HCT116 (cell line): Measurements from ENCODE around the gene DNM2. TPM values are rescaled to one million over a fixed set of nuclear protein-coding genes. Genes with fewer than 3 reads are reported as not detected.

Experiments
- ATAC-seq: fragments of 200-7000 bp; cut with Tn5 transposase; 2 replicates; pipeline ENCODE4 v1.9.1; 2020; ENCODE audit warnings: mild to moderate bottlenecking, moderate library complexity
- BruUV-seq: library from RNA; stranded (reverse); fragments of 400-500 nt; replicated peaks from 2 replicates; lab custom pipeline; 2021; lab: Mats Ljungman, UMichigan
- CTCF ChIA-PET: fragments of 300-600 bp; sonication (Branson Sonifier 250); formaldehyde crosslinking; loops from one replicate; lab custom pipeline; 2021; ENCODE audit warnings: antibody characterized with exemption; lab: Charles Lee
- POLR2A ChIA-PET: fragments of 300-600, 350-600 bp; sonication (Branson Sonifier 250); formaldehyde crosslinking; loops from one replicate; lab custom pipeline; 2021; ENCODE audit warnings: antibody characterized with exemption; lab: Charles Lee
- RAD21 ChIA-PET, 2 experiments: fragments of 300-600 bp; sonication (Branson Sonifier 250); formaldehyde crosslinking; loops; one replicate each; lab custom pipeline; 2023; ENCODE audit warnings: low total read pairs in 2 of 2; ENCODE audit not compliant: uncharacterized antibody in 2 of 2, unreplicated experiment in 2 of 2, low non-redundant PET in 1 of 2; lab: Charles Lee
- DNase-seq: peaks from one replicate; pipeline ENCODE4 v3.0.0-alpha.2; 2010; ENCODE audit warnings: low read depth, low spot score
- H2AFZ ChIP-seq: fragments of 200-600 bp; shearing (Covaris generic), sonication (generic); 2 replicates; pipeline ENCODE4 v1.6.1; 2017; ENCODE audit warnings: low read depth, mixed run types, mixed read lengths, antibody characterized with exemption, low read length; ENCODE audit not compliant: poor library complexity, severe bottlenecking
- H3K27ac ChIP-seq: 2 replicates; pipeline ENCODE4 v1.5.1; 2012; ENCODE audit warnings: low read depth, low read length
- H3K27me3 ChIP-seq: fragments of 200-600 bp; sonication (generic); 2 replicates; pipeline ENCODE4 v1.6.1; 2016; ENCODE audit warnings: mixed run types, low read length, mixed read lengths; ENCODE audit not compliant: insufficient read depth
- H3K36me3 ChIP-seq, 2 experiments: fragments of 200-500 bp in 1 of 2; fragments of 200-600 bp in 1 of 2; sonication (Bioruptor generic) in 1 of 2; sonication (generic) in 1 of 2; 2 replicates each; pipeline versions ENCODE4 v1.5.1 to v1.6.1; 2014 to 2016; ENCODE audit warnings: low read length in 2 of 2, inconsistent platforms in 1 of 2, mixed read lengths in 1 of 2, mixed run types in 1 of 2; ENCODE audit not compliant: insufficient read depth in 2 of 2, control insufficient read depth in 1 of 2
- H3K4me1 ChIP-seq, 2 experiments: fragments of 200-600 bp in 1 of 2; sonication (generic) in 1 of 2; 2 replicates each; pipeline versions ENCODE4 v1.5.1 to v1.6.1; 2012 to 2017; ENCODE audit warnings: low read length in 2 of 2, inconsistent platforms in 1 of 2, mild to moderate bottlenecking in 1 of 2, mixed read lengths in 1 of 2, mixed run types in 1 of 2, moderate library complexity in 1 of 2; ENCODE audit not compliant: insufficient read depth in 2 of 2, control insufficient read depth in 1 of 2
- H3K4me2 ChIP-seq: fragments of 200-600 bp; sonication (generic); 2 replicates; pipeline ENCODE4 v1.6.1; 2017; ENCODE audit warnings: mixed run types, low read length, mixed read lengths
- H3K4me3 ChIP-seq, 2 experiments: fragments of 200-600 bp in 1 of 2; sonication (generic) in 1 of 2; replicated peaks in 1 of 2; 2 replicates each; pipeline ENCODE4 v1.5.1; 2011 to 2016; ENCODE audit warnings: low read length in 2 of 2, control low read depth in 1 of 2, low read depth in 1 of 2, mild to moderate bottlenecking in 1 of 2, mixed read lengths in 1 of 2, mixed run types in 1 of 2
- H3K79me2 ChIP-seq: fragments of 200-600 bp; sonication (generic); 2 replicates; pipeline ENCODE4 v1.6.1; 2017; ENCODE audit warnings: mild to moderate bottlenecking, mixed run types, low read length, moderate library complexity, mixed read lengths; ENCODE audit not compliant: insufficient read depth
- H3K9ac ChIP-seq: fragments of 200-600 bp; sonication (generic); 2 replicates; pipeline ENCODE4 v1.6.1; 2016; ENCODE audit warnings: low read length, mixed read lengths
- H3K9me2 ChIP-seq: fragments of 200-600 bp; sonication (generic), shearing (Covaris generic); 2 replicates; pipeline ENCODE4 v1.6.1; 2017; ENCODE audit warnings: mixed run types, mild to moderate bottlenecking, moderate library complexity; ENCODE audit not compliant: insufficient read depth
- H3K9me3 ChIP-seq, 2 experiments: fragments of 200-500 bp in 1 of 2; fragments of 200-600 bp in 1 of 2; sonication (Bioruptor generic) in 1 of 2; sonication (generic) in 1 of 2; 2 replicates each; pipeline ENCODE4 v1.6.1; 2014 to 2017; ENCODE audit warnings: low read length in 2 of 2, mixed read lengths in 2 of 2, inconsistent platforms in 1 of 2, low read depth in 1 of 2, mild to moderate bottlenecking in 1 of 2, mixed run types in 1 of 2, moderate library complexity in 1 of 2; ENCODE audit not compliant: control insufficient read depth in 1 of 2, insufficient read depth in 1 of 2
- H4K20me1 ChIP-seq: fragments of 200-600 bp; sonication (generic), shearing (Covaris generic); 2 replicates; pipeline ENCODE4 v1.6.1; 2017; ENCODE audit warnings: mixed run types, mild to moderate bottlenecking, moderate library complexity; ENCODE audit not compliant: insufficient read depth
- CBX3 ChIP-seq: IDR thresholded peaks from 2 replicates; pipeline ENCODE4 v1.6.1; 2012; ENCODE audit warnings: low read depth
- CEBPB ChIP-seq: IDR thresholded peaks from 2 replicates; pipeline ENCODE4 v1.6.1; 2012; ENCODE audit warnings: low read depth
- EGR1 ChIP-seq: IDR thresholded peaks from 2 replicates; pipeline ENCODE4 v1.6.1; 2012; ENCODE audit warnings: low read depth
- ELF1 ChIP-seq: IDR thresholded peaks from 2 replicates; pipeline ENCODE4 v1.6.1; 2012; ENCODE audit warnings: low read depth, borderline replicate concordance
- EZH2 ChIP-seq: fragments of 200-600 bp; sonication (generic); IDR thresholded peaks from 2 replicates; pipeline ENCODE4 v1.6.1; 2017; ENCODE audit warnings: antibody characterized with exemption, mixed run types
- JUND ChIP-seq: IDR thresholded peaks from 2 replicates; pipeline ENCODE4 v1.6.1; 2012
- POLR2AphosphoS5 ChIP-seq: IDR thresholded peaks from 2 replicates; pipeline ENCODE4 v1.6.1; 2011; ENCODE audit warnings: mild to moderate bottlenecking, low read depth, low read length, moderate library complexity
- RAD21 ChIP-seq: IDR thresholded peaks from 2 replicates; pipeline ENCODE4 v1.6.1; 2012; ENCODE audit warnings: low read depth, mild to moderate bottlenecking
- SP1 ChIP-seq: IDR thresholded peaks from 2 replicates; pipeline ENCODE4 v1.6.1; 2012; ENCODE audit warnings: low read depth
- SRF ChIP-seq: IDR thresholded peaks from 2 replicates; pipeline ENCODE4 v1.6.1; 2012; ENCODE audit warnings: low read depth
- TCF7L2 ChIP-seq: IDR thresholded peaks from 2 replicates; pipeline ENCODE4 v1.7.0; 2011; ENCODE audit warnings: borderline replicate concordance, inconsistent platforms; ENCODE audit not compliant: insufficient read depth, insufficient read length; ENCODE audit errors: extremely low read depth
- ZFX ChIP-seq: fragments of 450-650 bp; IDR thresholded peaks from 2 replicates; pipeline ENCODE4 v1.6.1; 2017
- intact Hi-C: fragments of 100-400 bp; cut with micrococcal nuclease; formaldehyde crosslinking; loops from 2 replicates; pipeline ENCODE4 v1.10.0; 2022
- total RNA-seq: library from RNA; stranded (reverse); gene quantifications from one replicate; pipeline ENCODE4 v1.2.1, GENCODE V29; 2021; ENCODE audit not compliant: unreplicated experiment
- TF ChIP-seq, protein P1 (sequence below): IDR thresholded peaks from 2 replicates; pipeline ENCODE4 v1.6.1; 2012; ENCODE audit warnings: low read depth
- TF ChIP-seq, protein P2 (sequence below): IDR thresholded peaks from 2 replicates; pipeline ENCODE4 v1.6.1; 2012

Gene DNM2
- total RNA-seq, 1 experiment from 2014 or later: 183 TPM

DNA sequence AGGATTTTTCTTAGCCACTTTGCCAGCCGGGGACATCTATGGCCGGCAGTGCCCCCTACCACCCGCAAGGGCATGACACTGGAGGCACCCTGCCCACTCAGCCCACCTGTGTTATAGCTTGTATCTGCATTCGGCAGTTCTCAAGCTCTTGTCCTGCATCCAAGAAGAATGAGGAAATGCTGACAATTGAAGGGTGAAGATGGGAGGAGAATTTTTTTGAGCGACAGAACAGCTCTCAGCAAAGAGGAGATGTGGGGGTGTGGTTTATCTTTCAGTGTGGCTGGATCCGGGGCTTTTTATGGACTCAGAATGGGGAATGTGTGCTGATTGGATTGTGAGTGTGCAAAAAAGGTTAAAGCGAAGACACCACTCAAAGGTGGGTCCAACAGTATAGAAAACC is 124.9 kb downstream of the DNM2 start:
- BruUV-seq: no TSS peak
- Histone ChIP-seq H3K4me2 (no peak overlapping the region), H2AFZ (no peak overlapping the region), H3K36me3 (no peaks in the 10 kb centered on the region), H3K79me2 (no peaks in the 10 kb centered on the region), H3K9me2 (no peaks in the 10 kb centered on the region), H3K9me3 (no peaks in the 10 kb centered on the region), H3K27me3 (no peaks in the 10 kb centered on the region), H3K4me1 (no peaks in the 10 kb centered on the region), H3K4me3 (no peak overlapping the region), H3K9ac (no peak overlapping the region), H4K20me1 (no peaks in the 10 kb centered on the region), H3K27ac (no peak overlapping the region)
- ChIA-PET CTCF (interaction anchor here (1.3 to 1.5 kb wide), 2 partner anchors 16 to 22 kb away, joined by 3 to 4 read pairs; no protein-coding TSS in a partner anchor), RAD21 (no interaction called here), POLR2A (no interaction called here)
- intact Hi-C loops: no loop called here
- DNase-seq (no peak), ATAC-seq (no peak)
- TF ChIP-seq ELF1: no peak
- no peak for TF ChIP-seq CBX3

DNA sequence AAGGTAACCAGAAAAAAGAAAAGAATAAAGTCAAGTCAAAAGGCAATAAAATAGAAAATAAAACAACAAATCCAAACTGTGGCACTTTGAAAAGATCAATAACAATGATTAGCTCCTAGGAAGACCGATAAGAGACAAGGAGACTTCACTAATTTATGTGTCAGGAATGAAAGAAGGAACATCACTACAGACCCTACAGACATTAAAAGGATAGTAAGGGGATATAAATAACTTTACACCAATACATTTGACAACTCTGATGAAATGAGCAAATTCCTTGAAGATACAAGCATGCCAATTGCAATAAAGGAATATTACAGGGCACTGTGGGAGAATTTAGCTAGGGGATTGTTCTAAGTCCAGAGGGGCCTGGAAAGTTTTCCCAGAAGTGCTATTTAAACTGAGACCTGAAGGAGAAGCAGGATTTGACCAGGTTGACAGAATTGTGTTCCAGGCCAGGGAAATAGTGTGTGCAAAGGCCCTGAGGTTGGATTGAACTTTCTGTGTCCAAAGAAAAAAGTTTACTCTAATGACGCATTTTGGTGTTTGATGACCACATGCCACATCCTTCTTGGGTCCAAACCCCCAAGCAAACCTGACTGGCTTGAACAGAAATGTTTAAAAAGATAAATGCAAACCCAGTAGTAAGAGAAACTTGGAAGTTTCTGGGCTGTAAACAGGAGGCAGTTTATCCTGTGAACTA is 128.8 kb downstream of the DNM2 start:
- ATAC-seq (no peak), DNase-seq (no peak)
- Histone ChIP-seq H3K79me2 (no peaks in the 10 kb centered on the region), H3K9me3 (no peaks in the 10 kb centered on the region), H3K27me3 (no peaks in the 10 kb centered on the region), H3K9me2 (no peaks in the 10 kb centered on the region), H4K20me1 (no peaks in the 10 kb centered on the region), H3K9ac (no peak overlapping the region), H3K4me2 (no peak overlapping the region), H3K4me1 (no peaks in the 10 kb centered on the region), H3K27ac (no peak overlapping the region), H2AFZ (no peak overlapping the region), H3K36me3 (no peaks in the 10 kb centered on the region), H3K4me3 (no peak overlapping the region)
- POLR2A ChIA-PET: interaction anchor here (0.9 kb wide), 1 partner anchor 11 kb away, joined by 3 read pairs; the partner anchor contains the start of gene TMED1
- RAD21 ChIA-PET: no interaction called here
- no TSS peak for BruUV-seq
- no peak for TF ChIP-seq SP1
- no peak for TF ChIP-seq EGR1
- TF ChIP-seq CEBPB: no peak
- TF ChIP-seq JUND: no peak
- TF ChIP-seq SRF: no peak
- no peak for TF ChIP-seq RAD21
- TF ChIP-seq ZFX: no peak
- TF ChIP-seq, protein P1, sequence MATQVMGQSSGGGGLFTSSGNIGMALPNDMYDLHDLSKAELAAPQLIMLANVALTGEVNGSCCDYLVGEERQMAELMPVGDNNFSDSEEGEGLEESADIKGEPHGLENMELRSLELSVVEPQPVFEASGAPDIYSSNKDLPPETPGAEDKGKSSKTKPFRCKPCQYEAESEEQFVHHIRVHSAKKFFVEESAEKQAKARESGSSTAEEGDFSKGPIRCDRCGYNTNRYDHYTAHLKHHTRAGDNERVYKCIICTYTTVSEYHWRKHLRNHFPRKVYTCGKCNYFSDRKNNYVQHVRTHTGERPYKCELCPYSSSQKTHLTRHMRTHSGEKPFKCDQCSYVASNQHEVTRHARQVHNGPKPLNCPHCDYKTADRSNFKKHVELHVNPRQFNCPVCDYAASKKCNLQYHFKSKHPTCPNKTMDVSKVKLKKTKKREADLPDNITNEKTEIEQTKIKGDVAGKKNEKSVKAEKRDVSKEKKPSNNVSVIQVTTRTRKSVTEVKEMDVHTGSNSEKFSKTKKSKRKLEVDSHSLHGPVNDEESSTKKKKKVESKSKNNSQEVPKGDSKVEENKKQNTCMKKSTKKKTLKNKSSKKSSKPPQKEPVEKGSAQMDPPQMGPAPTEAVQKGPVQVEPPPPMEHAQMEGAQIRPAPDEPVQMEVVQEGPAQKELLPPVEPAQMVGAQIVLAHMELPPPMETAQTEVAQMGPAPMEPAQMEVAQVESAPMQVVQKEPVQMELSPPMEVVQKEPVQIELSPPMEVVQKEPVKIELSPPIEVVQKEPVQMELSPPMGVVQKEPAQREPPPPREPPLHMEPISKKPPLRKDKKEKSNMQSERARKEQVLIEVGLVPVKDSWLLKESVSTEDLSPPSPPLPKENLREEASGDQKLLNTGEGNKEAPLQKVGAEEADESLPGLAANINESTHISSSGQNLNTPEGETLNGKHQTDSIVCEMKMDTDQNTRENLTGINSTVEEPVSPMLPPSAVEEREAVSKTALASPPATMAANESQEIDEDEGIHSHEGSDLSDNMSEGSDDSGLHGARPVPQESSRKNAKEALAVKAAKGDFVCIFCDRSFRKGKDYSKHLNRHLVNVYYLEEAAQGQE: no peak
- no peak for TF ChIP-seq EZH2
- no peak for TF ChIP-seq TCF7L2
- no peak for TF ChIP-seq POLR2AphosphoS5
- TF ChIP-seq, protein P2, sequence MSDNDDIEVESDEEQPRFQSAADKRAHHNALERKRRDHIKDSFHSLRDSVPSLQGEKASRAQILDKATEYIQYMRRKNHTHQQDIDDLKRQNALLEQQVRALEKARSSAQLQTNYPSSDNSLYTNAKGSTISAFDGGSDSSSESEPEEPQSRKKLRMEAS: no peak
- CTCF ChIA-PET: interaction anchor here (1.3 to 2.8 kb wide), 5 partner anchors 9 to 17 kb away, joined by 3 to 11 read pairs (median 7); partner anchors contain the start of gene TMED1
- intact Hi-C loops: no loop called here
